Spleen (tissue), 11 donors: Measurements from ENCODE around the gene GDF15. TPM values are rescaled to one million over a fixed set of nuclear protein-coding genes. Genes with fewer than 3 reads are reported as not detected.

Source experiments
- DNase-seq: peaks from one replicate; pipeline ENCODE4 v3.0.0-alpha.2; 2020
- H3K27ac ChIP-seq, 8 donors: fragments of 200-600 bp; sonication (generic) in 7 of 8; 1 replicate in 4 of 8; 2 replicates in 4 of 8; pipeline versions ENCODE4 v1.5.0 to v1.8.0; 2016 to 2021; ENCODE audit warnings: inconsistent platforms in 4 of 8, mild to moderate bottlenecking in 4 of 8, moderate library complexity in 1 of 8
- H3K27me3 ChIP-seq, 7 donors: fragments of 200-600 bp; sonication (generic) in 6 of 7; replicated peaks in 1 of 7; 1 replicate in 4 of 7; 2 replicates in 3 of 7; pipeline versions ENCODE4 v1.5.0 to v1.8.0; 2016 to 2021; ENCODE audit warnings: inconsistent platforms in 3 of 7, mild to moderate bottlenecking in 1 of 7
- H3K36me3 ChIP-seq, 6 donors: fragments of 200-600 bp; sonication (generic) in 5 of 6; 1 replicate in 4 of 6; 2 replicates in 2 of 6; pipeline versions ENCODE4 v1.5.0 to v1.8.0; 2016 to 2021; ENCODE audit warnings: inconsistent platforms in 2 of 6
- H3K4me1 ChIP-seq, 6 donors: fragments of 200-600 bp; sonication (generic) in 5 of 6; 1 replicate in 3 of 6; 2 replicates in 3 of 6; pipeline versions ENCODE4 v1.5.0 to v1.8.0; 2016 to 2021; ENCODE audit warnings: inconsistent platforms in 3 of 6
- H3K4me3 ChIP-seq, 8 donors: fragments of 200-600 bp; sonication (generic) in 7 of 8; 1 replicate in 4 of 8; 2 replicates in 4 of 8; pipeline versions ENCODE4 v1.5.0 to v1.8.0; 2016 to 2021; ENCODE audit warnings: inconsistent platforms in 4 of 8, mild to moderate bottlenecking in 4 of 8, moderate library complexity in 2 of 8
- H3K9me3 ChIP-seq, 8 donors: fragments of 200-600 bp; sonication (generic) in 7 of 8; 1 replicate in 4 of 8; 2 replicates in 4 of 8; pipeline versions ENCODE4 v1.5.0 to v1.8.0; 2016 to 2021; ENCODE audit warnings: inconsistent platforms in 4 of 8
- CTCF ChIP-seq, 11 experiments: fragments of 200-600 bp in 7 of 11; fragments of 450-650 bp in 4 of 11; sonication (generic) in 4 of 11; IDR thresholded peaks in 8 of 11; conservative IDR thresholded peaks in 3 of 11; 1 replicate in 7 of 11; 2 replicates in 4 of 11; pipeline versions ENCODE4 v1.4.0 to v1.8.0; 2016 to 2021; ENCODE audit warnings: antibody characterized with exemption in 11 of 11, inconsistent platforms in 4 of 11, mild to moderate bottlenecking in 1 of 11
- POLR2A ChIP-seq, 3 donors: fragments of 450-650 bp; IDR thresholded peaks; one replicate each; pipeline ENCODE4 v1.5.1; 2017; ENCODE audit warnings: antibody characterized with exemption in 3 of 3, mild to moderate bottlenecking in 1 of 3
- POLR2AphosphoS5 ChIP-seq, 3 donors: sonication (generic); formaldehyde crosslinking; IDR thresholded peaks; one replicate each; pipeline ENCODE4 v1.5.1; 2017; ENCODE audit warnings: antibody characterized with exemption in 3 of 3
- WGBS, 5 donors: extraction: QIAGEN DNeasy Blood & Tissue Kit in 3 of 5; methylation state at CpG; one replicate each; pipeline versions ENCODE4 v1.1.5 to v1.1.7; 2013 to 2018; 5-methylcytosine and 5-hydroxymethylcytosine counted together
- intact Hi-C: fragments of 100-400 bp; cut with DNase I; formaldehyde crosslinking; loops from one replicate; pipeline ENCODE4 v1.15.0; 2023; ENCODE audit warnings: low total_unique reads
- polyA plus RNA-seq, 3 donors: library from polyadenylated mRNA; stranded (reverse); fragments of 200-250 nt; gene quantifications; one replicate each; pipeline ENCODE4 v1.2.1, GENCODE V29; 2013
- total RNA-seq, 7 donors: library from RNA; depleted of rRNA in 3 of 7; stranded (reverse); fragments of >200 nt in 3 of 7; fragmentation: NEBNext Ultra II Directional in 4 of 7; extraction: Animal tissue kit (Norgen Biotek cat#: 25700) in 4 of 7; gene quantifications; one replicate each; pipeline versions ENCODE4 v1.1.0 to v1.2.1, GENCODE V29; 2016 to 2021
- donor health status: healthy with polysubstance abuse.
- donor health status: DM: no; HTN: no; CAD: no; lungs with moderate emphysema.
- donor health status: DM: no; HTN: no; CAD: no.
- donor health status: Bipolar disorder and iron deficiency.
- donor health status: healthy.
- donor health status: DM: no; HTN: no; CAD: no.
- donor health status: DM: yes; HTN: yes; CAD: no.

GDF15 gene
- total and polyA plus RNA-seq, 10 donors, result 0.77 to 34.3 (median 4.3) TPM

- H3K27me3 ChIP-seq, result peaks cover 0 to 44% (median 0%) of the 10 kb centered on the region in 7 donors
- H3K36me3 ChIP-seq, result peaks cover 0 to 30% (median 2%) of the 10 kb centered on the region in 6 donors
- WGBS, 5 donors, result 16 to 50% (median 23%) methylated on average over 25 to 60 of the region's 60 CpGs
- H3K4me3 ChIP-seq, result peak overlapping the region; percentile 45 to 73 (median 56)
- DNase-seq, result peak; percentile 85
- intact Hi-C loops, result no loop called here
- H3K4me1 ChIP-seq, result peaks cover 35 to 99% (median 78%) of the 10 kb centered on the region in 6 donors
- H3K9me3 ChIP-seq, result no peaks in the 10 kb centered on the region
- H3K27ac ChIP-seq, result peak overlapping the region in 7 of 8 donors; percentile 69 to 84 (median 80)
- peak in 1 of 3 donors; percentile 61 for TF ChIP-seq POLR2AphosphoS5 (IDR thresholded peaks at IDR 0.05)
- TF ChIP-seq CTCF (IDR thresholded peaks at IDR 0.05 in 8 of 11, conservative IDR thresholded peaks at IDR 0.05 in 3 of 11), result no peak
These were observed 47.9 kb downstream of the GDF15 start for GRCh38 chr19:18433735-18434398.

- H3K4me3 ChIP-seq, result peak overlapping the region in 4 of 8 donors; percentile 53 to 73 (median 60)
- H3K4me1 ChIP-seq, result peaks cover 29 to 99% (median 71%) of the 10 kb centered on the region in 6 donors
- intact Hi-C loops, result no loop called here
- peaks cover 0 to 37% (median 0%) of the 10 kb centered on the region in 7 donors for H3K27me3 ChIP-seq
- H3K27ac ChIP-seq, result peak overlapping the region in 4 of 8 donors; percentile 69 to 84 (median 82)
- peaks cover 0 to 30% (median 2%) of the 10 kb centered on the region in 6 donors for H3K36me3 ChIP-seq
- peak in 1 of 3 donors; percentile 3 for TF ChIP-seq POLR2AphosphoS5 (IDR thresholded peaks at IDR 0.05)
- TF ChIP-seq POLR2A (IDR thresholded peaks at IDR 0.05), result no peak
- no peak for TF ChIP-seq CTCF (IDR thresholded peaks at IDR 0.05 in 8 of 11, conservative IDR thresholded peaks at IDR 0.05 in 3 of 11)
- no peak for DNase-seq
- WGBS, 5 donors, result 79 to 89% (median 84%) methylated on average over 15 to 21 of the region's 21 CpGs
- no peaks in the 10 kb centered on the region for H3K9me3 ChIP-seq
These were observed 48.6 kb downstream of the GDF15 start for GRCh38 chr19:18434411-18435175.

- intact Hi-C loops, result no loop called here
- no peak for TF ChIP-seq CTCF (IDR thresholded peaks at IDR 0.05 in 8 of 11, conservative IDR thresholded peaks at IDR 0.05 in 3 of 11)
- no peak for TF ChIP-seq POLR2A (IDR thresholded peaks at IDR 0.05)
- TF ChIP-seq POLR2AphosphoS5 (IDR thresholded peaks at IDR 0.05), result peak in 2 of 3 donors; percentile 34 to 70
- Histone ChIP-seq H3K4me3 (no peak overlapping the region), H3K36me3 (peaks cover 0 to 30% (median 2%) of the 10 kb centered on the region in 6 donors), H3K27ac (no peak overlapping the region), H3K4me1 (peaks cover 22 to 99% (median 64%) of the 10 kb centered on the region in 6 donors), H3K27me3 (peaks cover 0 to 36% (median 0%) of the 10 kb centered on the region in 7 donors), H3K9me3 (no peaks in the 10 kb centered on the region)
- peak; percentile 79 for DNase-seq
- 91 to 95% (median 92%) methylated on average over 29 to 49 of the region's 49 CpGs for WGBS, 5 donors
These were observed 49.4 kb downstream of the GDF15 start for GRCh38 chr19:18435178-18435841.
